AG09319 (cell line): ENCODE data around the gene ADAT2.

Source experiments
- DNase-seq: peaks from one replicate; pipeline ENCODE4 v3.0.0-alpha.2; 2010; ENCODE audit warnings: low read depth; ENCODE audit errors: extremely low read depth
- TF ChIP-seq, protein P1 (sequence below): IDR thresholded peaks from 2 replicates; pipeline ENCODE4 v1.5.1; 2011; ENCODE audit warnings: low read depth, mild to moderate bottlenecking, inconsistent platforms, low read length, moderate library complexity

Gene ADAT2

DNA sequence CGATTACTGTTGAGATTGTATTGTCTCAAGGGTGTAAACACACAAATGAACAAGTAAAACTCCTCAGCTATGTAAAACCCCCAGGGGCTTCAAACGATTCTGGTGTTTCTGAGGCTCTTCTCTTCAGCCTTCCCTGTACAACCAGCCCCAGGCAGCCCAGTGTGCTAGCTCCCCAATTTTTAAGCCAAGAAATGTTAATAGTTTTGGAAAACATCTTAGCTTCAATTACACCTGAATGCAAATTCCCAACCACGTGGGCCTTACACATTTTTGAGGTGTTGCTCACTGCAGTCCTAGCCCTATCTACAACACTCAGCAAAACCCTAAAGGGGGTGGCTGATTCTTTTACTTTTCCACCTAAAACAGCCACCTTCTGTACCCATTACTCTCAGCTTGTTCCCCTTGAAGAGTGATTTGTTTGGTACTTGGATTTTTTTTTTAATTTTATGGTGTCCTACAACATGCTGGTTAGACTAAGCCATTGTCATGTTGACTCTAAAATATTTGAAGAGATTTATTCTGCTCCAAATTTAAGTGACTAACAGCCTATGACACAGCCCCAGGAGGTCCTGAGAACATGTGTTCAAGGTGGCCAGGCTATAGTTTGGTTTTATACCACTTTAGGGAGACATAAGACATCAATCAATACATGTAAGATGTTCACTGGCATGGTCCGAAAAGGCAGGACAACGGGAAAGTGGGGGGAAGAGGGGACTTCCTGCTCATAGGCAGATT lies 48.7 kb downstream of the ADAT2 start:
- TF ChIP-seq, protein P1, sequence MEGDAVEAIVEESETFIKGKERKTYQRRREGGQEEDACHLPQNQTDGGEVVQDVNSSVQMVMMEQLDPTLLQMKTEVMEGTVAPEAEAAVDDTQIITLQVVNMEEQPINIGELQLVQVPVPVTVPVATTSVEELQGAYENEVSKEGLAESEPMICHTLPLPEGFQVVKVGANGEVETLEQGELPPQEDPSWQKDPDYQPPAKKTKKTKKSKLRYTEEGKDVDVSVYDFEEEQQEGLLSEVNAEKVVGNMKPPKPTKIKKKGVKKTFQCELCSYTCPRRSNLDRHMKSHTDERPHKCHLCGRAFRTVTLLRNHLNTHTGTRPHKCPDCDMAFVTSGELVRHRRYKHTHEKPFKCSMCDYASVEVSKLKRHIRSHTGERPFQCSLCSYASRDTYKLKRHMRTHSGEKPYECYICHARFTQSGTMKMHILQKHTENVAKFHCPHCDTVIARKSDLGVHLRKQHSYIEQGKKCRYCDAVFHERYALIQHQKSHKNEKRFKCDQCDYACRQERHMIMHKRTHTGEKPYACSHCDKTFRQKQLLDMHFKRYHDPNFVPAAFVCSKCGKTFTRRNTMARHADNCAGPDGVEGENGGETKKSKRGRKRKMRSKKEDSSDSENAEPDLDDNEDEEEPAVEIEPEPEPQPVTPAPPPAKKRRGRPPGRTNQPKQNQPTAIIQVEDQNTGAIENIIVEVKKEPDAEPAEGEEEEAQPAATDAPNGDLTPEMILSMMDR, result no peak
- no peak for DNase-seq

DNA sequence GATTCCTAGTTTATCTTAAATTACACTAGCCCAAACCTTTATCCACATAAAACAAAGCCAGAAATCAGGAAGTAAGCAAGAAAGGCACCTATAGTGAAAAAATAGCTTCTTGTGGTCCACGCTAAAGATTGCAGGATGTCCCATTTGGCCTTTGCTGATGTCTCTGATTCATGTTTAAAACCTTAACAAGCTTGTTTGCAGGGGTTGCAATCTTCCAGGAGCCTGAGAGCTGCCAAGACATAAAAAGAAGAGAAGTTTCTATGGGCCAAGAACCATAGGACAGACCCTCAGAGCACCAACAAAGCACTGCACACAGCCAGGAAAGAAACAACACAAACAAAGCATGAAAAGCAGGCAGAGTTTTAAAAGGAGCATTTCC lies 49.4 kb downstream of the ADAT2 start:
- TF ChIP-seq, protein P1, result no peak
- DNase-seq, result no peak

DNA sequence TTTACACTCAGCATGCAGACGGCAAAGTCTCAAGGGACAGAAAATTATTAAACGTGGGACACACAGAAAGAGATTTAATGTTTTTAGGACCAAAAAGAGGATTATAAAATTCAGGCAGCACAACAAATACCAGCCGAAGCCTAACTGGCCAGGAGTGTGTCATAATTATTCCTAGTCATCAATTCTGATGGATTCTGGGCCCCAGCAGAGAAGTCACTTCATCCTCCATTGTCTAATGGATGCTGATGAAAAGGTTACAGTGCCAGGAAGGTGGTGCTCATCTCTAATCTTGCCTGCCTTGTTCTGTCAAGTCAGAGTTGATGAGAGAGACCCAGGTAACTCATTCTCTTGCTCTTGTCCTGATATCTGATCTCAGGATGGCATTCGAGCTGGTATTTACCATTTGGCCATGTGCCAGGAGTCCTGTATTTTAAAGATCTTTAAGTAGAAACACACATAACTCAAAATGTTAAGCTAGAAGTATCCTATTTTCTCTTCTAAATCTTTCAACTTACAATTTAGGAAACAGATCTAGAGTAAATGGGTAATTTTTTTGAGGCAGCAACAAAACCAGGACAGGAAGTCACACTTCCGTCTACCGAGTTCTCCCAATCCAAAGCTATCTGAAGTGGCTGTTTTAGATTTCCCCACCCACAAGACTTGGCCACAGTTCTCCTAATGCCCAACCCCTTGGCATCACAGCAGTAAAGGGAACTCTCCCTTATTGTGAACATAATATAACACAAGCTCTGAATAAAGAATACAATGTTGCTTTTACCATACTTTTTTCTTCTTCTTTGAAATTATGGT lies 50.0 kb downstream of the ADAT2 start:
- no peak for DNase-seq
- TF ChIP-seq, protein P1, result no peak

DNA sequence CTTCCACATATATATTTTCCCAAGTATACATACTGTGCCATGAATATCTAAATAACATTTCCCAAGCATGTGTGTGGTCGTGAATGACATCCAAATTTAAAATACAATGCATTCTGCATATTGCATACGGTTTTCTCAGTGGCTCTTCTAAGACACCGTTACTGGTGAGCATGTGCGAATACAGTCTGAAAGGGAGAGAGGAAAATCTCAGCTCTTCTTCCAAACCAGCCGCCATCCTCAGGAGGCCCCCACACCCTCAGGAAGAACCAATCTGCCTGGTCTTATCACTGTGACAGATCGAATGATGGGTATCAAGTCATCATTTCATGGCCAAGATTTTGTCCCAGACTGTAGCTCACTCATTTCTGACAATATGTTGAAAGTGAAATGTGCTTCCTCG lies 50.7 kb downstream of the ADAT2 start:
- DNase-seq, result no peak
- TF ChIP-seq, protein P1, result no peak

DNA sequence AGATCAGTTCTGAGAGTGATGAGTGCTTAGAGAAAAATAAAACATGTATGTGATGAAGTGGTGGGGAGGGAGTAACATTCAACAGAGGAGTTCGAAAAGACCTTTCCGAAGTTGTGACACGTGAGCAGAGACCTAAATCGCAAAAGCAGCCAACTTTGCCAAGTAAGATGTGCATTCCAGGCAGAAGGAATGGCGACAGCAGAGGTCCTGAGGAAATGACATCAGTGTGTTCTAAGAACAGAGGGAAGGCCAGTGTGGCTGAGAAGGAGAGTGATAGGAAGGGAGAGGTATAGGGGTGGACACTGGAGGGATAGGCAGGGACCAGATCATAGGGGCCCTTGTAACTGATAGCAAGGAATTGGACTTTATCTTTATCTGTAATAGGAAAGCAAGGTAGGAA lies 51.3 kb downstream of the ADAT2 start:
- no peak for DNase-seq
- TF ChIP-seq, protein P1, result no peak

DNA sequence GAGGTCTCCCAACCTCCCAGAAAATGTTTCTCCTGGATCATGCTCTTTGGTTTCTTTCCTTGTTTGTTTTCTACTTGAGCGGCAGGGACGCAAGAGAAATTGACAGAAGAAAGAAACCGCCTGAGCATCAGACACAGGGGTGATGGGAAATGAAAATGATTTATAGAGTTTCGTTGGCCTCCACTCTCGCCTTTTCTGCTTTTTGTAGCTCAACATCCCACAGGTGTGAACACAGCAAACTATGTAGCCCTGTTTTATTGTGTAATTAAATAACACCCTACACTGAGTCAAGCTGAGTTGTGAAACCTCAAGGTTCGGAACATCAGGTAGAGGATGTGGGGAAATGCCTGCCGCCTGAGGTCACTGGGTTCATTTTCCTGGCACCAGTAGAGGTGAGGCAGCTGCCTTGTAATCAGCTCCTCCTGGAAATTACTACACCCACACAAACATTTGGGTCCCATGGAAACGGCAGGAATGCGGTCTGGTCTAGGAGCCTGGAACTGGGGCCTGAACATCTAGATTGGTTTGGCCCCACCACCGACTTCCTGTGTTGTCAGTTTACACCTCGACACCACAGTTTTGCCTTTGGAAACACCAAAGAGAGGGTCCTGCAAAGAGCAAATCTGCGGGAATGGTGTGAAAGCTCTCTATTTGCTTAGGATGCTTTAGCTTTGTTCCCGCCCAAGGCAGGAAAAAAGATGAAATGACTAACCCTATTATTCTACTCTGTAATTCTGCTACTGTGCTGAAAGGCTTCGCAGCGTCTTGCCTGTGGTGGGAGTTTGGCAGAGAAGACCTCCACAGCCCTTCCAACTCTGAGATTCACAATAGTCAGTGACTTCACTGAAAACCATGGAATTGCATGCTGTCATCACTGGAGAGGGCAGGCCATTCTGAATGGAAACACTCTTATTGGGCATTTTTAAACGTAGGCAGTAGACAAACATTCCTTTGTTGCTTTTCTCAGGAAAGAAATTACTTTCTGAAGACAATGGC lies 53.0 kb downstream of the ADAT2 start:
- TF ChIP-seq, protein P1, result no peak
- peak; percentile 23 for DNase-seq
